ENCODE results near the gene IL10RA. TPM values are rescaled to one million over a fixed set of nuclear protein-coding genes. Genes with fewer than 3 reads are reported as not detected.

IL10RA gene
- total and polyA plus RNA-seq, 2 experiments from 2014 or later, result 0.10 TPM; not detected in 1

GRCh38 chr11:118004543-118005223 is 18.5 kb downstream of the IL10RA start:
- Histone ChIP-seq H4K20me1 (replicated peaks; ENCODE audit: insufficient read depth) (no peaks in the 10 kb centered on the region), H3K9me2 (ENCODE audit: insufficient read depth) (no peaks in the 10 kb centered on the region), H3K4me2 (no peak overlapping the region), H3K79me2 (replicated peaks; ENCODE audit: insufficient read depth) (no peaks in the 10 kb centered on the region), H2AFZ (no peak overlapping the region), H3F3A (replicated peaks; ENCODE audit: low read depth) (no peaks in the 10 kb centered on the region), H3K27me3 (ENCODE audit: insufficient read depth) (no peaks in the 10 kb centered on the region), H3K27ac (ENCODE audit: low read depth) (no peak overlapping the region), H3K4me1 (ENCODE audit: insufficient read depth) (peaks cover 4% of the 10 kb centered on the region; the same call in 1 of the 2 replicates), H3K4me3 (no peak overlapping the region), H3K36me3 (ENCODE audit: insufficient read depth) (no peaks in the 10 kb centered on the region)
- no peak for TF ChIP-seq NANOG (IDR thresholded peaks at IDR 0.05; ENCODE audit: borderline replicate concordance)
- TF ChIP-seq EZH2phosphoT487 (IDR thresholded peaks at IDR 0.05; ENCODE audit: unreplicated experiment), result no peak
- TF ChIP-seq ZNF462 (CRISPR knock-in tag; IDR thresholded peaks at IDR 0.05), result no peak
- TF ChIP-seq EZH2 (IDR thresholded peaks at IDR 0.05; ENCODE audit: low read depth, unreplicated experiment), result no peak
- TF ChIP-seq JUNB (IDR thresholded peaks at IDR 0.05; ENCODE audit: unreplicated experiment), result no peak
- no peak for TF ChIP-seq STAT1 (IDR thresholded peaks at IDR 0.05; ENCODE audit: unreplicated experiment)
- TF ChIP-seq ZNF114 (CRISPR knock-in tag; IDR thresholded peaks at IDR 0.05), result no peak
- TF ChIP-seq CREB1 (CRISPR knock-in tag; IDR thresholded peaks at IDR 0.05; ENCODE audit: low read depth), result no peak
- no peak for TF ChIP-seq POLR2AphosphoS5 (IDR thresholded peaks at IDR 0.05; ENCODE audit: low read depth)
- no peak for TF ChIP-seq ZNF331 (CRISPR knock-in tag; IDR thresholded peaks at IDR 0.05; ENCODE audit: low read depth)
- TF ChIP-seq CTCF (conservative IDR thresholded peaks at IDR 0.05; ENCODE audit: low read depth in 2 of 2), result no peak
- TF ChIP-seq REST (IDR thresholded peaks at IDR 0.05; ENCODE audit: unreplicated experiment), result no peak
- TF ChIP-seq ETS1 (IDR thresholded peaks at IDR 0.05), result no peak
- no peaks in the 10 kb centered on the region for H3K9me3 Mint-ChIP-seq
- H3K27me3 Mint-ChIP-seq (ENCODE audit: insufficient read depth, low read depth, poor library complexity), result peaks cover 5% of the 10 kb centered on the region
- H3K27ac Mint-ChIP-seq, result no peak overlapping the region
- peaks cover 10% of the 10 kb centered on the region for H3K4me1 Mint-ChIP-seq
- H3K4me3 Mint-ChIP-seq, result no peak overlapping the region
- DNase-seq (ENCODE audit: low spot score), result no peak
- H3K36me3 Mint-ChIP-seq (ENCODE audit: low read depth), result no peaks in the 10 kb centered on the region
- no peak for ATAC-seq
